CD4-positive, alpha-beta T cell (primary cell): ENCODE results near the gene ANKRD44. TPM values are rescaled to one million over a fixed set of nuclear protein-coding genes. Genes with fewer than 3 reads are reported as not detected.

Experiments
- ATAC-seq: fragments of 200-7000 bp; cut with Tn5 transposase; one replicate; pipeline ENCODE4 v1.10.0; 2022; ENCODE audit warnings: mild to moderate bottlenecking; ENCODE audit not compliant: poor library complexity
- CTCF ChIA-PET: fragments of 350-600 bp; sonication (Branson Sonifier 250); formaldehyde crosslinking; loops from one replicate; lab custom pipeline; 2021; ENCODE audit warnings: antibody characterized with exemption, inconsistent platforms; lab: Charles Lee
- POLR2A ChIA-PET: fragments of 350-600 bp; sonication (Branson Sonifier 250); formaldehyde crosslinking; loops from one replicate; lab custom pipeline; 2021; ENCODE audit warnings: antibody characterized with exemption, inconsistent platforms; lab: Charles Lee
- DNase-seq, 14 experiments: peaks; one replicate each; pipeline ENCODE4 v3.0.0-alpha.2; 2013 to 2020; ENCODE audit warnings: mixed read lengths in 2 of 14
- H3K27ac ChIP-seq, 2 donors: one replicate each; pipeline versions ENCODE4 v1.5.1 to v1.7.0; 2013; ENCODE audit warnings: low read length in 2 of 2, low read depth in 1 of 2, mild to moderate bottlenecking in 1 of 2
- H3K27me3 ChIP-seq, 2 experiments: 1 replicate in 1 of 2; 2 replicates in 1 of 2; pipeline versions ENCODE4 v1.6.1 to v1.7.0; 2013; ENCODE audit warnings: low read length in 2 of 2, control low read depth in 1 of 2, mild to moderate bottlenecking in 1 of 2, moderate library complexity in 1 of 2; ENCODE audit not compliant: insufficient read depth in 2 of 2, control insufficient read depth in 1 of 2
- H3K36me3 ChIP-seq: one replicate; pipeline ENCODE4 v1.6.1; 2013; ENCODE audit warnings: low read length, control low read depth; ENCODE audit not compliant: insufficient read depth
- H3K4me1 ChIP-seq: one replicate; pipeline ENCODE4 v1.6.1; 2013; ENCODE audit warnings: low read length, control low read depth; ENCODE audit not compliant: insufficient read depth
- H3K4me3 ChIP-seq: one replicate; pipeline ENCODE4 v1.5.1; 2013; ENCODE audit warnings: mild to moderate bottlenecking, low read length, moderate library complexity
- H3K9me3 ChIP-seq, 2 experiments: 1 replicate in 1 of 2; 2 replicates in 1 of 2; pipeline versions ENCODE4 v1.6.1 to v1.7.0; 2013; ENCODE audit warnings: low read length in 2 of 2, mild to moderate bottlenecking in 2 of 2, control low read depth in 1 of 2, moderate library complexity in 1 of 2; ENCODE audit not compliant: control insufficient read depth in 1 of 2, insufficient read depth in 1 of 2
- H3K27ac Mint-ChIP-seq: one replicate; pipeline ENCODE4 v1.8.0; 2020; ENCODE audit warnings: mixed read lengths
- H3K27me3 Mint-ChIP-seq: one replicate; pipeline ENCODE4 v1.8.0; 2021; ENCODE audit warnings: mixed read lengths
- H3K36me3 Mint-ChIP-seq: one replicate; pipeline ENCODE4 v1.8.0; 2021; ENCODE audit warnings: low read depth, mixed read lengths
- H3K4me1 Mint-ChIP-seq: one replicate; pipeline ENCODE4 v1.8.0; 2021; ENCODE audit warnings: low read depth, mixed read lengths
- H3K4me3 Mint-ChIP-seq: one replicate; pipeline ENCODE4 v1.8.0; 2020; ENCODE audit warnings: mild to moderate bottlenecking, mixed read lengths
- H3K9me3 Mint-ChIP-seq: one replicate; pipeline ENCODE4 v1.8.0; 2020; ENCODE audit warnings: mixed read lengths
- intact Hi-C, 2 experiments: fragments of 100-400 bp; cut with DNase I in 1 of 2; cut with micrococcal nuclease in 1 of 2; formaldehyde crosslinking; loops; one replicate each; pipeline versions ENCODE4 v1.15.1 to v1.9.0; 2023 to 2025; cut with DNase I, micrococcal nuclease
- total RNA-seq, 174 experiments: library from RNA in 2 of 174; stranded (reverse) in 2 of 174; gene quantifications; one replicate each; pipeline ENCODE4 v1.2.3 and lab custom pipeline; 2021 to 2026
- TF ChIP-seq, protein P1 (sequence below): fragments of 200-600 bp; IDR thresholded peaks from one replicate; pipeline ENCODE4 v1.8.0; 2022; ENCODE audit warnings: antibody characterized with exemption, mild to moderate bottlenecking

The ANKRD44 gene
- total RNA-seq, 2 experiments from 2014 or later: 170 to 186 TPM

GRCh38 chr2:197090742-197091367 lies 219.7 kb downstream of the ANKRD44 start:
- Mint-ChIP-seq H3K4me1 (peaks cover 42% of the 10 kb centered on the region), H3K4me3 (no peak overlapping the region), H3K36me3 (peaks cover 97% of the 10 kb centered on the region), H3K27ac (peak overlapping the region; percentile 59), H3K9me3 (no peaks in the 10 kb centered on the region), H3K27me3 (no peaks in the 10 kb centered on the region)
- Histone ChIP-seq H3K9me3 (no peaks in the 10 kb centered on the region), H3K4me1 (peaks cover 3% of the 10 kb centered on the region), H3K27me3 (no peaks in the 10 kb centered on the region), H3K4me3 (no peak overlapping the region), H3K36me3 (peaks cover 89% of the 10 kb centered on the region), H3K27ac (no peak overlapping the region)
- intact Hi-C loops: no loop called here
- ChIA-PET POLR2A (interaction anchor here (0.5 kb wide), 1 partner anchor 238 kb away, joined by 3 read pairs; no protein-coding TSS in a partner anchor), CTCF (no interaction called here)
- no peak for ATAC-seq
- no peak for DNase-seq
- TF ChIP-seq, protein P1, sequence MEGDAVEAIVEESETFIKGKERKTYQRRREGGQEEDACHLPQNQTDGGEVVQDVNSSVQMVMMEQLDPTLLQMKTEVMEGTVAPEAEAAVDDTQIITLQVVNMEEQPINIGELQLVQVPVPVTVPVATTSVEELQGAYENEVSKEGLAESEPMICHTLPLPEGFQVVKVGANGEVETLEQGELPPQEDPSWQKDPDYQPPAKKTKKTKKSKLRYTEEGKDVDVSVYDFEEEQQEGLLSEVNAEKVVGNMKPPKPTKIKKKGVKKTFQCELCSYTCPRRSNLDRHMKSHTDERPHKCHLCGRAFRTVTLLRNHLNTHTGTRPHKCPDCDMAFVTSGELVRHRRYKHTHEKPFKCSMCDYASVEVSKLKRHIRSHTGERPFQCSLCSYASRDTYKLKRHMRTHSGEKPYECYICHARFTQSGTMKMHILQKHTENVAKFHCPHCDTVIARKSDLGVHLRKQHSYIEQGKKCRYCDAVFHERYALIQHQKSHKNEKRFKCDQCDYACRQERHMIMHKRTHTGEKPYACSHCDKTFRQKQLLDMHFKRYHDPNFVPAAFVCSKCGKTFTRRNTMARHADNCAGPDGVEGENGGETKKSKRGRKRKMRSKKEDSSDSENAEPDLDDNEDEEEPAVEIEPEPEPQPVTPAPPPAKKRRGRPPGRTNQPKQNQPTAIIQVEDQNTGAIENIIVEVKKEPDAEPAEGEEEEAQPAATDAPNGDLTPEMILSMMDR: no peak

- H3K27me3 ChIP-seq: no peaks in the 10 kb centered on the region
- no peak overlapping the region for H3K27ac ChIP-seq
- H3K36me3 Mint-ChIP-seq: peaks cover 97% of the 10 kb centered on the region
- TF ChIP-seq, protein P1: no peak
- no peak overlapping the region for H3K4me3 Mint-ChIP-seq
- H3K27ac Mint-ChIP-seq: peak overlapping the region; percentile 59
- peaks cover 42% of the 10 kb centered on the region for H3K4me1 Mint-ChIP-seq
- H3K9me3 Mint-ChIP-seq: no peaks in the 10 kb centered on the region
- intact Hi-C loops: no loop called here
- peaks cover 3% of the 10 kb centered on the region for H3K4me1 ChIP-seq
- DNase-seq (no peak), ATAC-seq (no peak)
- ChIA-PET POLR2A (no interaction called here), CTCF (no interaction called here)
- H3K36me3 ChIP-seq: peaks cover 87% of the 10 kb centered on the region
- no peak overlapping the region for H3K4me3 ChIP-seq
- no peaks in the 10 kb centered on the region for H3K27me3 Mint-ChIP-seq
- H3K9me3 ChIP-seq: no peaks in the 10 kb centered on the region
Observed at GRCh38 chr2:197089655-197090054, 220.9 kb downstream of the ANKRD44 start.

- no peaks in the 10 kb centered on the region for H3K9me3 Mint-ChIP-seq
- ChIA-PET CTCF (no interaction called here), POLR2A (no interaction called here)
- no peaks in the 10 kb centered on the region for H3K27me3 Mint-ChIP-seq
- peaks cover 46% of the 10 kb centered on the region for H3K4me1 Mint-ChIP-seq
- intact Hi-C loops: no loop called here
- no peak overlapping the region for H3K4me3 Mint-ChIP-seq
- ATAC-seq: no peak
- no peak overlapping the region for H3K4me3 ChIP-seq
- H3K27ac Mint-ChIP-seq: peak overlapping the region; percentile 59
- H3K36me3 ChIP-seq: peaks cover 88% of the 10 kb centered on the region
- peaks cover 3% of the 10 kb centered on the region for H3K4me1 ChIP-seq
- H3K9me3 ChIP-seq: no peaks in the 10 kb centered on the region
- no peak for DNase-seq
- H3K27ac ChIP-seq: no peak overlapping the region
- TF ChIP-seq, protein P1: no peak
- H3K27me3 ChIP-seq: no peaks in the 10 kb centered on the region
- H3K36me3 Mint-ChIP-seq: peaks cover 97% of the 10 kb centered on the region
Observed at GRCh38 chr2:197088694-197089093, 221.9 kb downstream of the ANKRD44 start.
